Measurements from ENCODE around the gene MEIKIN.

- TF ChIP-seq, protein P1, sequence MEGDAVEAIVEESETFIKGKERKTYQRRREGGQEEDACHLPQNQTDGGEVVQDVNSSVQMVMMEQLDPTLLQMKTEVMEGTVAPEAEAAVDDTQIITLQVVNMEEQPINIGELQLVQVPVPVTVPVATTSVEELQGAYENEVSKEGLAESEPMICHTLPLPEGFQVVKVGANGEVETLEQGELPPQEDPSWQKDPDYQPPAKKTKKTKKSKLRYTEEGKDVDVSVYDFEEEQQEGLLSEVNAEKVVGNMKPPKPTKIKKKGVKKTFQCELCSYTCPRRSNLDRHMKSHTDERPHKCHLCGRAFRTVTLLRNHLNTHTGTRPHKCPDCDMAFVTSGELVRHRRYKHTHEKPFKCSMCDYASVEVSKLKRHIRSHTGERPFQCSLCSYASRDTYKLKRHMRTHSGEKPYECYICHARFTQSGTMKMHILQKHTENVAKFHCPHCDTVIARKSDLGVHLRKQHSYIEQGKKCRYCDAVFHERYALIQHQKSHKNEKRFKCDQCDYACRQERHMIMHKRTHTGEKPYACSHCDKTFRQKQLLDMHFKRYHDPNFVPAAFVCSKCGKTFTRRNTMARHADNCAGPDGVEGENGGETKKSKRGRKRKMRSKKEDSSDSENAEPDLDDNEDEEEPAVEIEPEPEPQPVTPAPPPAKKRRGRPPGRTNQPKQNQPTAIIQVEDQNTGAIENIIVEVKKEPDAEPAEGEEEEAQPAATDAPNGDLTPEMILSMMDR (conservative IDR thresholded peaks at IDR 0.05): peak; percentile 39
- no peak for TF ChIP-seq EZH2 (IDR thresholded peaks at IDR 0.05; ENCODE audit: low read depth)
These were observed 134.8 kb downstream of the MEIKIN start for GRCh38 chr5:131810510-131811249.

Measured in PC-9 (cell line).